ENCODE measurements around the gene MAML3.
"Not testable (repeated sequence)": the region's sequence is repeated elsewhere in the genome, so short reads cannot be mapped to it uniquely, and the experiment has no call there.

Gene MAML3

GRCh38 chr4:139720806-139721205, 433.2 kb downstream of the MAML3 start:
- DNase-seq (ENCODE audit: low read depth): no peak

- no peak for DNase-seq (ENCODE audit: low read depth)
Observed at GRCh38 chr4:139719381-139720101, 434.4 kb downstream of the MAML3 start.

GRCh38 chr4:139718833-139719232, 435.2 kb downstream of the MAML3 start:
- no peak for DNase-seq (ENCODE audit: low read depth)

- no peak for DNase-seq (ENCODE audit: low read depth)
Observed at GRCh38 chr4:139718358-139718757, 435.6 kb downstream of the MAML3 start.

- DNase-seq (ENCODE audit: low read depth): no peak
Observed at GRCh38 chr4:139715746-139716391, 438.1 kb downstream of the MAML3 start.

- no peak for DNase-seq (ENCODE audit: low read depth)
Observed at GRCh38 chr4:139712882-139713281, 441.1 kb downstream of the MAML3 start.

- no peak for DNase-seq (ENCODE audit: low read depth)
Observed at GRCh38 chr4:139711461-139711860, 442.5 kb downstream of the MAML3 start.

- DNase-seq (ENCODE audit: low read depth): no peak
Observed at GRCh38 chr4:139710073-139710472, 443.9 kb downstream of the MAML3 start.

- DNase-seq (ENCODE audit: low read depth): no peak
Observed at GRCh38 chr4:139709660-139710059, 444.3 kb downstream of the MAML3 start.

- no peak for DNase-seq (ENCODE audit: low read depth)
Observed at GRCh38 chr4:139704915-139705485, 449.0 kb downstream of the MAML3 start.

- no peak for DNase-seq (ENCODE audit: low read depth)
Observed at GRCh38 chr4:139700568-139700967, 453.4 kb downstream of the MAML3 start.

GRCh38 chr4:139698167-139698925, 455.6 kb downstream of the MAML3 start:
- not testable (repeated sequence) for DNase-seq (ENCODE audit: low read depth)

GRCh38 chr4:139696491-139696890, 457.5 kb downstream of the MAML3 start:
- no peak for DNase-seq (ENCODE audit: low read depth)

GRCh38 chr4:139694522-139695107, 459.4 kb downstream of the MAML3 start:
- DNase-seq (ENCODE audit: low read depth): no peak

- DNase-seq (ENCODE audit: low read depth): no peak
Observed at GRCh38 chr4:139692309-139693012, 461.5 kb downstream of the MAML3 start.

GRCh38 chr4:139690419-139690818, 463.6 kb downstream of the MAML3 start:
- no peak for DNase-seq (ENCODE audit: low read depth)

GRCh38 chr4:139689093-139689722, 464.8 kb downstream of the MAML3 start:
- no peak for DNase-seq (ENCODE audit: low read depth)

- no peak for DNase-seq (ENCODE audit: low read depth)
Observed at GRCh38 chr4:139686988-139687387, 467.0 kb downstream of the MAML3 start.

- DNase-seq (ENCODE audit: low read depth): no peak
Observed at GRCh38 chr4:139686130-139686529, 467.9 kb downstream of the MAML3 start.

GRCh38 chr4:139685180-139685579, 468.8 kb downstream of the MAML3 start:
- no peak for DNase-seq (ENCODE audit: low read depth)

- no peak for DNase-seq (ENCODE audit: low read depth)
Observed at GRCh38 chr4:139684351-139684750, 469.6 kb downstream of the MAML3 start.
